ENCODE results near the gene TTC7B. TPM values are rescaled to one million over a fixed set of nuclear protein-coding genes. Genes with fewer than 3 reads are reported as not detected.

TTC7B gene, protein sequence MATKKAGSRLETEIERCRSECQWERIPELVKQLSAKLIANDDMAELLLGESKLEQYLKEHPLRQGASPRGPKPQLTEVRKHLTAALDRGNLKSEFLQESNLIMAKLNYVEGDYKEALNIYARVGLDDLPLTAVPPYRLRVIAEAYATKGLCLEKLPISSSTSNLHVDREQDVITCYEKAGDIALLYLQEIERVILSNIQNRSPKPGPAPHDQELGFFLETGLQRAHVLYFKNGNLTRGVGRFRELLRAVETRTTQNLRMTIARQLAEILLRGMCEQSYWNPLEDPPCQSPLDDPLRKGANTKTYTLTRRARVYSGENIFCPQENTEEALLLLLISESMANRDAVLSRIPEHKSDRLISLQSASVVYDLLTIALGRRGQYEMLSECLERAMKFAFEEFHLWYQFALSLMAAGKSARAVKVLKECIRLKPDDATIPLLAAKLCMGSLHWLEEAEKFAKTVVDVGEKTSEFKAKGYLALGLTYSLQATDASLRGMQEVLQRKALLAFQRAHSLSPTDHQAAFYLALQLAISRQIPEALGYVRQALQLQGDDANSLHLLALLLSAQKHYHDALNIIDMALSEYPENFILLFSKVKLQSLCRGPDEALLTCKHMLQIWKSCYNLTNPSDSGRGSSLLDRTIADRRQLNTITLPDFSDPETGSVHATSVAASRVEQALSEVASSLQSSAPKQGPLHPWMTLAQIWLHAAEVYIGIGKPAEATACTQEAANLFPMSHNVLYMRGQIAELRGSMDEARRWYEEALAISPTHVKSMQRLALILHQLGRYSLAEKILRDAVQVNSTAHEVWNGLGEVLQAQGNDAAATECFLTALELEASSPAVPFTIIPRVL
- 57.3 and 62.5 TPM in 2 replicates for total RNA-seq

DNA sequence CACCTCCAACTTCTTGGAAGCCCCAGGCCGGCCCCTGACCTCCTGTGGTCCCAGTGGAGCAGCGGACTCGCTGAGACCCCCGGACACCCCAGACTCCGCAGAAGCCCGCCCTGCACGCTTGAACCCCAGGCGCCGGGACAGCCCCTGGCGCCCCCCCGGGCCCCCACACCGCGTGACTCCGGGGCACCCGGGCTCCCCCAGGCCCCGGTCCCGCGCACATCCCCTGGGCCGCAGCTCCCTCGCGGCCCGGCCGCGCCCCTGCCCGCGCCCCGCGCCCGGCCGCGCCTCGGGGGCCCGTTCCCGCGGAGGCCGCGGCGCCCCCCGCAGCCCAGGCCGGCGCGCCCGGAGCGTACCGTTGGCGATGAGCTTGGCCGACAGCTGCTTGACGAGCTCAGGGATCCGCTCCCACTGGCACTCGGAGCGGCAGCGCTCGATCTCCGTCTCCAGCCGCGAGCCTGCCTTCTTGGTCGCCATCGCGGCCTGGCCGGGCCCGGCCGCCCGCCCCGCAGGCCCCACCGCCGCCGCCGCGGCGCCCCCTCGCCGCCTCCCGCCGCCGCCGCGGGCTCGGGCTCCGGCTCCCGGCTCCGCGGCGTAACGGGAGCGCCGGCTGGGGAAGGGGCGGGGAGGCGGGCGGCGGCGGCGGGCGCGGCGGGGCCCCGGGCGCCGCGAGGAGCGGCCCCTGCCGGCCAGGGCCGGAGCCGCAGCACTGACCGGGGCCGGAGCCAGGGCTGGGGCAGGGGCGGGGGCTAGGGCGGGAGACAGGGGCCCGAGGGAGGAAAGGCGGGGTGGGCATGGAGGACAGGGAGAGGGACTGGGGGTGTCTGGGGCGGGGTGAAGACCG is at the start of gene TTC7B:
Gene TTC7B, minus strand, starts transcription at position 609 of the 841 bp plus-strand sequence. Its CDS starts 135 bp downstream, at position 474.

Other genes with a start within 250 kb of the TTC7B start
- gene RPS6KA5, start 244.2 kb upstream of the TTC7B start, total RNA-seq, result 5.6 and 8.5 TPM in 2 replicates